NCI-H2196 (cell line): Measurements from ENCODE around the gene NELL1.
"Not testable (repeated sequence)": the region's sequence is repeated elsewhere in the genome, so short reads cannot be mapped to it uniquely, and the experiment has no call there.

Experiments used
- DNase-seq: peaks from one replicate; lab custom pipeline; 2025; ENCODE audit not compliant: unreplicated experiment; lab: John Stamatoyannopoulos, UW

The NELL1 gene

GRCh38 chr11:21072558-21072957, 403.2 kb downstream of the NELL1 start:
- DNase-seq = no peak

GRCh38 chr11:21082853-21083252, 413.5 kb downstream of the NELL1 start:
- DNase-seq = no peak

- DNase-seq = no peak
Measured at GRCh38 chr11:21088930-21089329, 419.5 kb downstream of the NELL1 start.

- no peak for DNase-seq
Measured at GRCh38 chr11:21104641-21105040, 435.3 kb downstream of the NELL1 start.

- DNase-seq = no peak
Measured at GRCh38 chr11:21105196-21105917, 436.0 kb downstream of the NELL1 start.

GRCh38 chr11:21109341-21109740, 440.0 kb downstream of the NELL1 start:
- DNase-seq = no peak

GRCh38 chr11:21110415-21110814, 441.0 kb downstream of the NELL1 start:
- no peak for DNase-seq

- DNase-seq = no peak
Measured at GRCh38 chr11:21113876-21114275, 444.5 kb downstream of the NELL1 start.

GRCh38 chr11:21116009-21116408, 446.6 kb downstream of the NELL1 start:
- no peak for DNase-seq

GRCh38 chr11:21119411-21119810, 450.0 kb downstream of the NELL1 start:
- DNase-seq = no peak

GRCh38 chr11:21121991-21122390, 452.6 kb downstream of the NELL1 start:
- DNase-seq = no peak

GRCh38 chr11:21122523-21122922, 453.1 kb downstream of the NELL1 start:
- no peak for DNase-seq

- no peak for DNase-seq
Measured at GRCh38 chr11:21132146-21132720, 462.8 kb downstream of the NELL1 start.

GRCh38 chr11:21133244-21133643, 463.9 kb downstream of the NELL1 start:
- no peak for DNase-seq

- DNase-seq = no peak
Measured at GRCh38 chr11:21133722-21134121, 464.3 kb downstream of the NELL1 start.

- no peak for DNase-seq
Measured at GRCh38 chr11:21137803-21138202, 468.4 kb downstream of the NELL1 start.

- DNase-seq = not testable (repeated sequence)
Measured at GRCh38 chr11:21141557-21141956, 472.2 kb downstream of the NELL1 start.

- DNase-seq = no peak
Measured at GRCh38 chr11:21142007-21142406, 472.6 kb downstream of the NELL1 start.

GRCh38 chr11:21144531-21144930, 475.1 kb downstream of the NELL1 start:
- no peak for DNase-seq

GRCh38 chr11:21148376-21148775, 479.0 kb downstream of the NELL1 start:
- no peak for DNase-seq

GRCh38 chr11:21160140-21160539, 490.8 kb downstream of the NELL1 start:
- no peak for DNase-seq

- no peak for DNase-seq
Measured at GRCh38 chr11:21169639-21170038, 500.3 kb downstream of the NELL1 start.

- DNase-seq = no peak
Measured at GRCh38 chr11:21173476-21173875, 504.1 kb downstream of the NELL1 start.
